Spleen (tissue), 11 donors: ENCODE results near the gene PEX11B. TPM values are rescaled to one million over a fixed set of nuclear protein-coding genes. Genes with fewer than 3 reads are reported as not detected.

ENCODE experiments used
- DNase-seq: peaks from one replicate; pipeline ENCODE4 v3.0.0-alpha.2; 2020
- H3K27ac ChIP-seq, 8 donors: fragments of 200-600 bp; sonication (generic) in 7 of 8; 1 replicate in 4 of 8; 2 replicates in 4 of 8; pipeline versions ENCODE4 v1.5.0 to v1.8.0; 2016 to 2021; ENCODE audit warnings: inconsistent platforms in 4 of 8, mild to moderate bottlenecking in 4 of 8, moderate library complexity in 1 of 8
- H3K27me3 ChIP-seq, 7 donors: fragments of 200-600 bp; sonication (generic) in 6 of 7; replicated peaks in 1 of 7; 1 replicate in 4 of 7; 2 replicates in 3 of 7; pipeline versions ENCODE4 v1.5.0 to v1.8.0; 2016 to 2021; ENCODE audit warnings: inconsistent platforms in 3 of 7, mild to moderate bottlenecking in 1 of 7
- H3K36me3 ChIP-seq, 6 donors: fragments of 200-600 bp; sonication (generic) in 5 of 6; 1 replicate in 4 of 6; 2 replicates in 2 of 6; pipeline versions ENCODE4 v1.5.0 to v1.8.0; 2016 to 2021; ENCODE audit warnings: inconsistent platforms in 2 of 6
- H3K4me1 ChIP-seq, 6 donors: fragments of 200-600 bp; sonication (generic) in 5 of 6; 1 replicate in 3 of 6; 2 replicates in 3 of 6; pipeline versions ENCODE4 v1.5.0 to v1.8.0; 2016 to 2021; ENCODE audit warnings: inconsistent platforms in 3 of 6
- H3K4me3 ChIP-seq, 8 donors: fragments of 200-600 bp; sonication (generic) in 7 of 8; 1 replicate in 4 of 8; 2 replicates in 4 of 8; pipeline versions ENCODE4 v1.5.0 to v1.8.0; 2016 to 2021; ENCODE audit warnings: inconsistent platforms in 4 of 8, mild to moderate bottlenecking in 4 of 8, moderate library complexity in 2 of 8
- H3K9me3 ChIP-seq, 8 donors: fragments of 200-600 bp; sonication (generic) in 7 of 8; 1 replicate in 4 of 8; 2 replicates in 4 of 8; pipeline versions ENCODE4 v1.5.0 to v1.8.0; 2016 to 2021; ENCODE audit warnings: inconsistent platforms in 4 of 8
- CTCF ChIP-seq, 11 experiments: fragments of 200-600 bp in 7 of 11; fragments of 450-650 bp in 4 of 11; sonication (generic) in 4 of 11; IDR thresholded peaks in 8 of 11; conservative IDR thresholded peaks in 3 of 11; 1 replicate in 7 of 11; 2 replicates in 4 of 11; pipeline versions ENCODE4 v1.4.0 to v1.8.0; 2016 to 2021; ENCODE audit warnings: antibody characterized with exemption in 11 of 11, inconsistent platforms in 4 of 11, mild to moderate bottlenecking in 1 of 11
- POLR2A ChIP-seq, 3 donors: fragments of 450-650 bp; IDR thresholded peaks; one replicate each; pipeline ENCODE4 v1.5.1; 2017; ENCODE audit warnings: antibody characterized with exemption in 3 of 3, mild to moderate bottlenecking in 1 of 3
- POLR2AphosphoS5 ChIP-seq, 3 donors: sonication (generic); formaldehyde crosslinking; IDR thresholded peaks; one replicate each; pipeline ENCODE4 v1.5.1; 2017; ENCODE audit warnings: antibody characterized with exemption in 3 of 3
- WGBS, 5 donors: extraction: QIAGEN DNeasy Blood & Tissue Kit in 3 of 5; methylation state at CpG; one replicate each; pipeline versions ENCODE4 v1.1.5 to v1.1.7; 2013 to 2018; 5-methylcytosine and 5-hydroxymethylcytosine counted together
- intact Hi-C: fragments of 100-400 bp; cut with DNase I; formaldehyde crosslinking; loops from one replicate; pipeline ENCODE4 v1.15.0; 2023; ENCODE audit warnings: low total_unique reads
- polyA plus RNA-seq, 3 donors: library from polyadenylated mRNA; stranded (reverse); fragments of 200-250 nt; gene quantifications; one replicate each; pipeline ENCODE4 v1.2.1, GENCODE V29; 2013
- total RNA-seq, 7 donors: library from RNA; depleted of rRNA in 3 of 7; stranded (reverse); fragments of >200 nt in 3 of 7; fragmentation: NEBNext Ultra II Directional in 4 of 7; extraction: Animal tissue kit (Norgen Biotek cat#: 25700) in 4 of 7; gene quantifications; one replicate each; pipeline versions ENCODE4 v1.1.0 to v1.2.1, GENCODE V29; 2016 to 2021
- donor health status: healthy with polysubstance abuse.
- donor health status: DM: no; HTN: no; CAD: no; lungs with moderate emphysema.
- donor health status: DM: no; HTN: no; CAD: no.
- donor health status: Bipolar disorder and iron deficiency.
- donor health status: healthy.
- donor health status: DM: no; HTN: no; CAD: no.
- donor health status: DM: yes; HTN: yes; CAD: no.

Gene PEX11B
- total and polyA plus RNA-seq, 10 donors, result 20.3 to 35.4 (median 27.4) TPM

- intact Hi-C loops, result no loop called here
- H3K4me3 ChIP-seq, result peak overlapping the region; percentile 50 to 91 (median 80)
- peaks cover 0 to 11% (median 0%) of the 10 kb centered on the region in 6 donors for H3K36me3 ChIP-seq
- peaks cover 33 to 94% (median 74%) of the 10 kb centered on the region in 6 donors for H3K4me1 ChIP-seq
- H3K9me3 ChIP-seq, result no peaks in the 10 kb centered on the region
- H3K27me3 ChIP-seq, result peaks cover 0 to 10% (median 0%) of the 10 kb centered on the region in 7 donors
- no peak for DNase-seq
- 2 to 6% (median 3%) methylated on average over 3 of the region's 3 CpGs for WGBS, 5 donors
- peak overlapping the region; percentile 76 to 99 (median 96) for H3K27ac ChIP-seq
- TF ChIP-seq POLR2A (IDR thresholded peaks at IDR 0.05), result no peak
- no peak for TF ChIP-seq CTCF (IDR thresholded peaks at IDR 0.05 in 8 of 11, conservative IDR thresholded peaks at IDR 0.05 in 3 of 11)
- TF ChIP-seq POLR2AphosphoS5 (IDR thresholded peaks at IDR 0.05), result no peak
Measured at GRCh38 chr1:145956781-145957442, 38.4 kb upstream of the PEX11B start.

GRCh38 chr1:145956361-145956760 lies 37.8 kb upstream of the PEX11B start:
- Histone ChIP-seq H3K4me1 (peaks cover 33 to 94% (median 70%) of the 10 kb centered on the region in 6 donors), H3K27me3 (peaks cover 0 to 5% (median 0%) of the 10 kb centered on the region in 7 donors), H3K4me3 (peak overlapping the region in 7 of 8 donors; percentile 50 to 91 (median 81)), H3K9me3 (no peaks in the 10 kb centered on the region), H3K27ac (peak overlapping the region in 7 of 8 donors; percentile 92 to 99 (median 97)), H3K36me3 (peaks cover 0 to 15% (median 0%) of the 10 kb centered on the region in 6 donors)
- TF ChIP-seq CTCF (IDR thresholded peaks at IDR 0.05 in 8 of 11, conservative IDR thresholded peaks at IDR 0.05 in 3 of 11) (no peak), POLR2A (IDR thresholded peaks at IDR 0.05) (no peak), POLR2AphosphoS5 (IDR thresholded peaks at IDR 0.05) (no peak)
- DNase-seq, result no peak
- intact Hi-C loops, result no loop called here

GRCh38 chr1:145955436-145955835 lies 36.9 kb upstream of the PEX11B start:
- Histone ChIP-seq H3K36me3 (peaks cover 0 to 24% (median 0%) of the 10 kb centered on the region in 6 donors), H3K4me3 (peak overlapping the region in 2 of 8 donors; percentile 81 to 84), H3K9me3 (no peaks in the 10 kb centered on the region), H3K27ac (peak overlapping the region in 7 of 8 donors; percentile 42 to 99 (median 96)), H3K27me3 (no peaks in the 10 kb centered on the region), H3K4me1 (peaks cover 33 to 94% (median 70%) of the 10 kb centered on the region in 6 donors)
- WGBS, 5 donors, result 48 to 59% (median 53%) methylated on average over 2 of the region's 2 CpGs
- intact Hi-C loops, result no loop called here
- no peak for DNase-seq
- TF ChIP-seq CTCF (IDR thresholded peaks at IDR 0.05 in 8 of 11, conservative IDR thresholded peaks at IDR 0.05 in 3 of 11), result no peak
- TF ChIP-seq POLR2AphosphoS5 (IDR thresholded peaks at IDR 0.05), result no peak
- TF ChIP-seq POLR2A (IDR thresholded peaks at IDR 0.05), result no peak

- peaks cover 0 to 36% (median 0%) of the 10 kb centered on the region in 6 donors for H3K36me3 ChIP-seq
- H3K27ac ChIP-seq, result no peak overlapping the region
- intact Hi-C loops, result no loop called here
- no peak for TF ChIP-seq POLR2A (IDR thresholded peaks at IDR 0.05)
- TF ChIP-seq CTCF (IDR thresholded peaks at IDR 0.05 in 8 of 11, conservative IDR thresholded peaks at IDR 0.05 in 3 of 11), result no peak
- no peak for TF ChIP-seq POLR2AphosphoS5 (IDR thresholded peaks at IDR 0.05)
- H3K27me3 ChIP-seq, result no peaks in the 10 kb centered on the region
- peaks cover 23 to 94% (median 61%) of the 10 kb centered on the region in 6 donors for H3K4me1 ChIP-seq
- WGBS, 5 donors, result 86 to 96% (median 91%) methylated on average over 6 of the region's 6 CpGs
- H3K4me3 ChIP-seq, result no peak overlapping the region
- no peak for DNase-seq
- no peaks in the 10 kb centered on the region for H3K9me3 ChIP-seq
Measured at GRCh38 chr1:145953861-145954260, 35.3 kb upstream of the PEX11B start.
